SK-N-DZ (cell line): Measurements from ENCODE around the gene CLDN7.

ENCODE experiments used
- DNase-seq: peaks from one replicate; pipeline ENCODE4 v3.0.0-alpha.2; 2015; ENCODE audit warnings: low spot score

CLDN7 gene

GRCh38 chr17:7238420-7239090 is 23.7 kb downstream of the CLDN7 start:
- no peak for DNase-seq

GRCh38 chr17:7237761-7238419 is 24.4 kb downstream of the CLDN7 start:
- DNase-seq: peak; percentile 55

GRCh38 chr17:7237266-7237760 is 25.0 kb downstream of the CLDN7 start:
- DNase-seq: no peak

- DNase-seq: no peak
These were observed 25.5 kb downstream of the CLDN7 start for GRCh38 chr17:7236808-7237207.

- no peak for DNase-seq
These were observed 26.3 kb downstream of the CLDN7 start for GRCh38 chr17:7235693-7236665.

- DNase-seq: peak; percentile 96
These were observed 28.0 kb downstream of the CLDN7 start, which contains the start of gene DVL2 for GRCh38 chr17:7234083-7234951. TSS of gene DVL2 (minus strand) at chr17:7234517. CDS start at chr17:7234262, 255 bp downstream.

GRCh38 chr17:7233701-7234082 is 28.6 kb downstream of the CLDN7 start:
- no peak for DNase-seq

- no peak for DNase-seq
These were observed 30.2 kb downstream of the CLDN7 start for GRCh38 chr17:7232114-7232513.

GRCh38 chr17:7229504-7229903 is 32.8 kb downstream of the CLDN7 start:
- no peak for DNase-seq

- DNase-seq: no peak
These were observed 33.4 kb downstream of the CLDN7 start for GRCh38 chr17:7228920-7229319.

- no peak for DNase-seq
These were observed 35.3 kb downstream of the CLDN7 start for GRCh38 chr17:7226721-7227710.

- DNase-seq: no peak
These were observed 36.5 kb downstream of the CLDN7 start for GRCh38 chr17:7225711-7226331.

GRCh38 chr17:7224661-7225111 is 37.6 kb downstream of the CLDN7 start:
- DNase-seq: no peak

- DNase-seq: no peak
These were observed 38.2 kb downstream of the CLDN7 start for GRCh38 chr17:7224110-7224509.

- DNase-seq: no peak
These were observed 38.9 kb downstream of the CLDN7 start for GRCh38 chr17:7223375-7223774.

- no peak for DNase-seq
These were observed 39.3 kb downstream of the CLDN7 start for GRCh38 chr17:7222972-7223292.

GRCh38 chr17:7222093-7222971 is 39.9 kb downstream of the CLDN7 start:
- no peak for DNase-seq
